Measurements from ENCODE around the gene CSNK2B.

GRCh38 chr6:31640612-31641011 is 25.3 kb upstream of the CSNK2B start:
- TF ChIP-seq REST (IDR thresholded peaks at IDR 0.05; ENCODE audit: borderline replicate concordance): no peak
- no peak for TF ChIP-seq REST (CRISPR knock-in tag; IDR thresholded peaks at IDR 0.05; ENCODE audit: low read depth)
- no peak for TF ChIP-seq TCF15 (CRISPR knock-in tag; IDR thresholded peaks at IDR 0.05)
- no peak for TF ChIP-seq EZH2 (IDR thresholded peaks at IDR 0.05; ENCODE audit: borderline replicate concordance, low read depth, low read length)
- TF ChIP-seq ZBTB43 (CRISPR knock-in tag; IDR thresholded peaks at IDR 0.05): no peak
- no peak for TF ChIP-seq ZNF121 (CRISPR knock-in tag; conservative IDR thresholded peaks at IDR 0.05)
- no peak for TF ChIP-seq BCLAF1 (IDR thresholded peaks at IDR 0.05; ENCODE audit: borderline replicate concordance in 1 of 2, control insufficient read depth in 1 of 2, low read depth in 2 of 2, low read length in 1 of 2)
- TF ChIP-seq NRF1 (conservative IDR thresholded peaks at IDR 0.05 in 1 of 2, IDR thresholded peaks at IDR 0.05 in 1 of 2): no peak
- no peak for TF ChIP-seq HDAC2 (IDR thresholded peaks at IDR 0.05)
- no peak for TF ChIP-seq HIVEP1 (CRISPR knock-in tag; IDR thresholded peaks at IDR 0.05)
- TF ChIP-seq CTCF (IDR thresholded peaks at IDR 0.05 in 2 of 3, conservative IDR thresholded peaks at IDR 0.05 in 1 of 3; ENCODE audit: insufficient read depth in 2 of 3, low read depth in 1 of 3, low read length in 3 of 3): no peak
- no peak for TF ChIP-seq CCAR2 (IDR thresholded peaks at IDR 0.05; ENCODE audit: low read depth, low read length)
- no peak for TF ChIP-seq SUPT5H (IDR thresholded peaks at IDR 0.05)
- no peak for TF ChIP-seq NR4A1 (CRISPR knock-in tag; IDR thresholded peaks at IDR 0.05)
- no peak for TF ChIP-seq NR4A1 (tag; IDR thresholded peaks at IDR 0.05)
- TF ChIP-seq SP1 (CRISPR knock-in tag; IDR thresholded peaks at IDR 0.05): no peak
